ES-I3 (cell line): ENCODE measurements around the gene IL17C.

ENCODE experiments used
- H3K36me3 ChIP-seq: 2 replicates; pipeline ENCODE4 v1.6.1; 2013; ENCODE audit warnings: mild to moderate bottlenecking, low read length, control low read depth, moderate library complexity; ENCODE audit not compliant: insufficient read depth
- H3K4me1 ChIP-seq: 2 replicates; pipeline ENCODE4 v1.6.1; 2013; ENCODE audit warnings: mild to moderate bottlenecking, control low read depth, low read length; ENCODE audit not compliant: insufficient read depth
- H3K9ac ChIP-seq: 2 replicates; pipeline ENCODE4 v1.6.1; 2013; ENCODE audit warnings: low read depth, mild to moderate bottlenecking, low read length, moderate library complexity
- H3K9me3 ChIP-seq: 2 replicates; pipeline ENCODE4 v1.6.1; 2013; ENCODE audit warnings: mild to moderate bottlenecking, low read length, moderate library complexity; ENCODE audit not compliant: control insufficient read depth, insufficient read depth

The IL17C gene, protein sequence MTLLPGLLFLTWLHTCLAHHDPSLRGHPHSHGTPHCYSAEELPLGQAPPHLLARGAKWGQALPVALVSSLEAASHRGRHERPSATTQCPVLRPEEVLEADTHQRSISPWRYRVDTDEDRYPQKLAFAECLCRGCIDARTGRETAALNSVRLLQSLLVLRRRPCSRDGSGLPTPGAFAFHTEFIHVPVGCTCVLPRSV

DNA sequence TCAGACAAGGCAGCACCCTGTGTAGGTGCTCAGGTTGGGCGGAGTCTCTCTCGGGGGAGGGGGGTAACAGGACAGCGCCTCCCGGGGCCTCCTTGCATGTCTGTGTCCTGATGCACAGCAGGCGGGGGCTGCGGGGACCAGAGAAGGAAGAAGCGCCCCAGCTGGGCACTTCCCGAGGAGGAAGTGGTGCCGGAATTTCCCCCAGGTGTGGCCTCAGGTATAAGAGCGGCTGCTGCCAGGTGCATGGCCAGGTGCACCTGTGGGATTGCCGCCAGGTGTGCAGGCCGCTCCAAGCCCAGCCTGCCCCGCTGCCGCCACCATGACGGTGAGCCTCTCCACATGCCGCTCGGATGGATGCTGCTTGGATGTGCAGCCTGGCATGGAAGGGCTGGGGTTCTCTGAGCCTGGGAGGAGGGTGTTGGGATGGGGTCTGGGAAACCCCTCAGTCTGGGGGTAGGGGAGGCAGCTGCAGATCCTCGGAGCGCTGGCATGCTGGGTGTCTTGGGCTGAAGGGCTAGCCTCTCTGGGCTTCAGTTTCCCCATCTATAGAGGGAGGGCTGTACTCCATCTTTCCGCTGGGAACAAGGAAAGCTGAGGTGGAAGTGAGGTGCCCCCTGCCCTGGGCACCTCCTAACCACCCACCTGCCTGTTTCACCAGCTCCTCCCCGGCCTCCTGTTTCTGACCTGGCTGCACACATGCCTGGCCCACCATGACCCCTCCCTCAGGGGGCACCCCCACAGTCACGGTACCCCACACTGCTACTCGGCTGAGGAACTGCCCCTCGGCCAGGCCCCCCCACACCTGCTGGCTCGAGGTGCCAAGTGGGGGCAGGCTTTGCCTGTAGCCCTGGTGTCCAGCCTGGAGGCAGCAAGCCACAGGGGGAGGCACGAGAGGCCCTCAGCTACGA lies at the start of gene IL17C:
IL17C (plus strand) TSS at position 250 of the 908 bp plus-strand sequence; CDS start at position 320, 70 bp downstream.
- peaks cover 4% of the 10 kb centered on the region; the same call in 1 of the 2 replicates for H3K4me1 ChIP-seq
- no peaks in the 10 kb centered on the region for H3K9me3 ChIP-seq
- no peak within 1 kb of the TSS for H3K9ac ChIP-seq
- H3K36me3 ChIP-seq: no peaks in the 10 kb centered on the region

DNA sequence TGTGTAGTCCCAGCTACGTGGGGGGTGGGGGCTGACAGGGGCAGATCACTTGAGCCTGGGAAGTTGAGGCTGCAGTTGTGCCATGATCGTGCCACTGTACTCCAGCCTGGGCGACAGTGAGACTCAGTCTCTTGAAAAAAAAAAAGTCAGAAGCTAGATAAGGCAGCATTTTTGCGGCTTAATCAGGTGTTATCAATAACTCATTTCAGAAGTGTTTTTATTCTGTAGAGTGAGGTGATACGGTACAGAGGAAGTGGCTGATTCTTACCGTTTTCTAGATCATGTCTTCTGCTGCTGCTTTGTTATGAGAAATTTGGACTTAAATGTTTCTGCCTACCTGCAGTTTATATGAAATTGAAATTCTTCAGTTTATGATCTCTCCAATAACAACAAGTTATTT lies 49.6 kb upstream of the IL17C start:
- Histone ChIP-seq H3K4me1 (no peaks in the 10 kb centered on the region), H3K9ac (no peak overlapping the region), H3K9me3 (no peaks in the 10 kb centered on the region), H3K36me3 (peaks cover 22% of the 10 kb centered on the region)

DNA sequence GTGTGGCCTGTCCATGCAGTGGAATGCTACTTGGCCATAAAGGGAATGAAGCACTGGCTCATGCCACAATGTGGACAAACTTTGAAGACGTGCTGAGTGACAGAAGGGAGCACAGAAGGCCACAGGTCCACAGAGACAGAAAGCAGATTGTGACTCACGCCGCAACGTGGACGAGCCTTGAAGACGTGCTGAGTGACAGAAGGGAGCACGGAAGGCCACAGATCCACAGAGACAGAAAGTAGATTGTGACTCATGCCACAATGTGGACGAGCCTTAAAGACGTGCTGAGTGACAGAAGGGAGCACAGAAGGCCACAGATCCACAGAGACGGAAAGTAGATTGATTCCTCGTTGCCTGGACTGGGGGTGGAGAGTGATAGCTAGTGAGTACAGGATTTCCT lies 48.9 kb upstream of the IL17C start:
- no peaks in the 10 kb centered on the region for H3K9me3 ChIP-seq
- H3K4me1 ChIP-seq: no peaks in the 10 kb centered on the region
- H3K36me3 ChIP-seq: peaks cover 22% of the 10 kb centered on the region
- H3K9ac ChIP-seq: no peak overlapping the region

DNA sequence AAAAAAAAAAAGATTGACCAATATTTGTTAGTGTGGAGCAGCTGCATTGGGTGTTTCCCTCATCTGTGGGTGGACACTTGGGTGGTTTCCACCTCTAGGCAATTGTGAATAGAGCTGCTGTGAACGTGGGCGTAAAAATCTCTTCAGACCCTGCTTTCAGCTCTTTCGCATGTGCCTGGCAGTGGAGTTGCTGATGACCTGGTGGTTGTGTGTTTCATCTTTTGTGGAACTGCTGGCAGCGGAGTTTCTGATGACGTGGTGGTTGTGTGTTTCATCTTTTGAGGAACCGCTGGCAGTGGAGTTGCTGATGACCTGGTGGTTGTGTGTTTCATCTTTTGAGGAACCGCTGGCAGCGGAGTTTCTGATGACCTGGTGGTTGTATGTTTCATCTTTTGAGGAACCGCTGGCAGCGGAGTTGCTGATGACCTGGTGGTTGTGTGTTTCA lies 46.8 kb upstream of the IL17C start:
- H3K9ac ChIP-seq: no peak overlapping the region
- peaks cover 15% of the 10 kb centered on the region for H3K36me3 ChIP-seq
- H3K4me1 ChIP-seq: no peaks in the 10 kb centered on the region
- H3K9me3 ChIP-seq: no peaks in the 10 kb centered on the region

DNA sequence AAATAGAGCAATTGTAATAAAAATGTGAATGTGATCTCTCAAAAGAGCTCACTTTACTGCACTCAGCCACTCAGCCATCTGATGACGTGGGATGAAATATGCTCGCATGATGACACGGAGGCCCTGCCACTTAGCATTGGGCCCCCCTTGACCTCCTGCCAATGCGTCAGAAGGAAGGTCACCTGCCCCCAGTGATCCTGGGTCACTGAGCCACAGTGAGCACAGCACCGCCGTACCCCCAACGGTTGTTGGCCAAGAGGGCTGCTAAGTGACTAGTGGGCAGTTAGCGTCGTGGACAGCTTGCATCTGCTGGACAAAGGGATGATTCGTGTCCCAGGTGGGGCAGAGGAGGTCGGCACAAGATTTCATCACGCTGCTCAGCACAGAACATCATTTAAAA lies 45.3 kb upstream of the IL17C start:
- Histone ChIP-seq H3K4me1 (no peaks in the 10 kb centered on the region), H3K36me3 (peaks cover 10% of the 10 kb centered on the region), H3K9me3 (no peaks in the 10 kb centered on the region), H3K9ac (no peak overlapping the region)

DNA sequence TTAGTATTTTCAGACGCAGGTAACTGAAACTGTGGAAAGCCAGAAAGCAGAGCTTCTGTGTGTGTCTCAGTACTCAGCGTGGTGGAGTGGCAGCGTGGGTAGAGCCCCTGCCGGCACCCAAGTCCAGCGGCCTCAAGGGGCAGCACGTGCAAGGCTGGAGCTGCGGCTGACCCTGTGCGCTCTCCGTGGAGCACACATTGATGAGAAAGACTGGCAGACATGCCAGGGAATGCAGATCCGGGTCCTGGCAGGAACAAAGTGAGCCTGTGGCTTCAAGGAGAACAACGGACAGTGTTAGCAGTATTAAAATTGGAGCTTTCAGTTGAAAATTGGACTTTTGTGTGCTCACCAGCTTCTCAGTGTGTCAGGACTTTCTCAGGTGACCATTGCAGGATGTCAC lies 44.9 kb upstream of the IL17C start:
- no peak overlapping the region for H3K9ac ChIP-seq
- H3K4me1 ChIP-seq: no peaks in the 10 kb centered on the region
- no peaks in the 10 kb centered on the region for H3K9me3 ChIP-seq
- H3K36me3 ChIP-seq: peaks cover 10% of the 10 kb centered on the region

DNA sequence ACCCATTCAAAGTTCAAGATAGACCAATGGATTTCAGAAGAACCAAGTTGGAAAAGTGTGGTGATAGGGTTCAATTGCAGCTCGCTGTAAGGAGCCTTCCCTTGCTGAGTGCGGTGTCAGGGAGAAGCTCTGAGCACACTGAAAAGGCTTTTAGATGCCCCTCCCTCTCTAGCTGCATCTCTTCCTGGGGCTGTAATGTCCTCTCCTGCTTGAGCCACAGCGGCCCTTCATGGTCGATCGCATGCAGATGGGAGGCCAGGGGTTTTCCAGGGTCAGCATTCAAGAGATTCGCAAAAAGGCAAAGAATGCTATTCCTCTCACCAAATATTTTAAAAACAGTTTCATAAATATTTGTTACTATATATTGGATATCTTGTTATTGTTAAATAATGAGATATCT lies 44.5 kb upstream of the IL17C start:
- Histone ChIP-seq H3K4me1 (no peaks in the 10 kb centered on the region), H3K9me3 (no peaks in the 10 kb centered on the region), H3K36me3 (peaks cover 9% of the 10 kb centered on the region), H3K9ac (no peak overlapping the region)

DNA sequence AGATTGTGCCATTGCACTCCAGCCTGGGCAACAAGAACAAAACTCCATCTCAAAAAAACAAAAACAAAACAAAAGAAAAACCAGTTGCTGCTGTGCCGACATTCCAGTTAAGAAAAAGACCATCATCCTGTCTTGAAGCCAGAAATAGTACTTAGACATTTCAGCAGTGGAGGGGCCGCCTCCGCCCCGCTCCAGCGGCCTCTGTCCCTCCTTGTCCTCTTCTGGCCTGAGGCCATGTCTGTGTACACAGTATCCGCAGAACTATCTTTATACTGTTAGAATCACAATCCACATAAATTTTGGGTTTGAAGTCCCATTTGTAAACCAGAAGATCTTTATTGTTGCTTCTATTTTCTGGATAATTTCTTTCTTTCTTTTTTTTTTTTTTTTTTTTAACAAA lies 43.3 kb upstream of the IL17C start:
- H3K36me3 ChIP-seq: peaks cover 12% of the 10 kb centered on the region; the same call in 1 of the 2 replicates
- no peak overlapping the region for H3K9ac ChIP-seq
- H3K9me3 ChIP-seq: no peaks in the 10 kb centered on the region
- no peaks in the 10 kb centered on the region for H3K4me1 ChIP-seq

DNA sequence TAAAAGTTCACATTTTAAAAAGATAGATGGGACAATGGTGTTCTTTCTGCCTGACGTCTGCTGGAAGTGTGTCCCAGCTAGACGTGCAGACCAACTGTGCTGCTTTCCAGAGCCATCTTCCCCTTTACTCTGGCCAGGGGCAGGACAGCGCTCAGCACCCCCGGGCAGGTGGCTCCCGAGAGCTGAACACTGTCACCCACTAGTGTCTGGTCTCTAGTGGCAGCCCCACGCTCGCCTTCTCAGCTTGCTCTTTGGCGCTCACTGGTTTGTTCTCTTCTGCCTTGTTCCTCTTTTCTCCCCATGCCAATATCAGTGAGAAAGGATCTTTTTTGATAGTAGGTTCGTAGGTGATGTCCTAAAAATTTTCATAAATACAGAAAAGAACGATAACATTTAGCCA lies 42.5 kb upstream of the IL17C start:
- no peaks in the 10 kb centered on the region for H3K9me3 ChIP-seq
- H3K9ac ChIP-seq: no peak overlapping the region
- H3K4me1 ChIP-seq: no peaks in the 10 kb centered on the region
- H3K36me3 ChIP-seq: peaks cover 17% of the 10 kb centered on the region

DNA sequence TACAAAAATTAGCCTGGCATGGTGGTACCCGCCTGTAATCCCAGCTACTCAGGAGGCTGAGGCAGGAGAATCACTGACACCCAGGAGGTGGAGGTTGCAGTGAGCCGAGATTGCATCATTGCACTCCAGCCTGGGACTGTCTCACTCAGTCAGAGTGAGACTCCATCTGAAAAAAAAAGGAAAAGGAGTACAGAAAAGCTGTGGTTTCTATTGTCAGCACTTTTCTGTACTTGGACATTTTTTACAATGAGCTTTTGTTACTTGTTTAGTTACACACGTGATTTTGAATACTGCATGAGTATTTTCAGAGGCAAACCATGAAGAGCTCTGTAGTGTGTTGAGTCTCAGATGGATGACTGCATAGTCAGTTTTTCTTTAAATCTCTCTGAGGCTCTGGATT lies 41.9 kb upstream of the IL17C start:
- Histone ChIP-seq H3K9ac (no peak overlapping the region), H3K9me3 (no peaks in the 10 kb centered on the region), H3K4me1 (no peaks in the 10 kb centered on the region), H3K36me3 (peaks cover 19% of the 10 kb centered on the region)

DNA sequence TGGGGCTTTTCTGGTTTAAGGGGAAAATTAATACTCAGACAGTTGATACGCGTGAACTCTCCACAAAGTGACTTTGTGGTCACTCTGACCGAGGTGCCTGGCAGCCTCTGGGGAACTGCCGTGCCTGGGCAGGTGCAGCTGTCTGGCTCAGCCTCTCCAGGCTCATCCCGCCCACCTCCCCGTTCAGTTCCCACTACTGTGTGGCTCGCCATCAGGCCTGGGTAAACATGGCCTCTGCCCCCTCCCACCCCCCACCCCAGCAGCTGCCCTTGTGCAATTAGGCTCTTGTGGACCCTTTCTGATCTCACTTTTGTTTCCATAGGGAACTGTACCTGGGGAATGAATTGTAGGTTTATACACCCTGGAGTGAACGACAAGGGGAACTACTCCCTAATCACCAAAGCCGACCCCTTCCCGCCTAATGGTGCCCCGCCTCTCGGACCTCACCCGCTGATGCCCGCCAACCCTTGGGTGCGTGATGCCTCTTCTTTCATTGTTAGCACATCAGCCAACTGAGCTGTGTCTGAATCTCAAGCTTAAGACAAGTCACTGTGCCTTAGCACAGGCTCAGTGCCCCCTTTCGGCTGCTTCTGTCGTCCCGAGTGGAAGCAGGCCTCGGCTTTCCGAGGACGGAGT lies 40.4 kb upstream of the IL17C start:
- no peaks in the 10 kb centered on the region for H3K9me3 ChIP-seq
- no peak overlapping the region for H3K9ac ChIP-seq
- H3K4me1 ChIP-seq: no peaks in the 10 kb centered on the region
- peaks cover 19% of the 10 kb centered on the region for H3K36me3 ChIP-seq

DNA sequence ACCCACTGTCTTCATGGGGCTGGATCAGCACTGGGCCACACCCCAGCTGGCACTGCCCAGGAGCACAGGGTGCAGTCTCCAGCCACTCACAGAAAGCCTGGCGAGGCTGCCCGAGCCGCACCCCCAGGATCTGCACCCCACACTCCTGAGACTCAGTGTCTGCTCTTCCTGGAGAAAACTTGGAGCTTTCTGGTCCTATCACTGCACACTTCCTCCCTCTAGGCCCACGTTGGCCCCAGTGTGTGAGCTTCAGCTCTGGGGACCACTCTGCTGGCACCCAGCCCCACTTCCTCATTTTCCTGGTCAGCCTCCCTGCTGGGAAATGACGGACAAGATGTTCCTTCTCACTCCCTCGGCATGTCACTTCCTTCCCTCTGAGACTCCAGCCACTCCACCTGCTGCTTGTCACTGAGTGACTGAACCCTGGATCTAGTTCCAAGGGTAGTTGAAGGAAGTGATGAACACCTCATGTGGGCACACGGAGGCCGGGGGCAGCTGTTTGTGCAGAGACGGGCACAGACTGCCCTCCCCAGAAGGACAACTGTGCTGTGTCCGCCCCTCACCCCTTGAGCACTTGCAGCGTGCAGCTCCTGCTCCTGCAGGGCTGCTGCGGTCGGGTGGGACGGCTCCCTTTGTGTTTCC lies 39.2 kb upstream of the IL17C start:
- H3K9me3 ChIP-seq: no peaks in the 10 kb centered on the region
- H3K4me1 ChIP-seq: no peaks in the 10 kb centered on the region
- peaks cover 19% of the 10 kb centered on the region for H3K36me3 ChIP-seq
- no peak overlapping the region for H3K9ac ChIP-seq

DNA sequence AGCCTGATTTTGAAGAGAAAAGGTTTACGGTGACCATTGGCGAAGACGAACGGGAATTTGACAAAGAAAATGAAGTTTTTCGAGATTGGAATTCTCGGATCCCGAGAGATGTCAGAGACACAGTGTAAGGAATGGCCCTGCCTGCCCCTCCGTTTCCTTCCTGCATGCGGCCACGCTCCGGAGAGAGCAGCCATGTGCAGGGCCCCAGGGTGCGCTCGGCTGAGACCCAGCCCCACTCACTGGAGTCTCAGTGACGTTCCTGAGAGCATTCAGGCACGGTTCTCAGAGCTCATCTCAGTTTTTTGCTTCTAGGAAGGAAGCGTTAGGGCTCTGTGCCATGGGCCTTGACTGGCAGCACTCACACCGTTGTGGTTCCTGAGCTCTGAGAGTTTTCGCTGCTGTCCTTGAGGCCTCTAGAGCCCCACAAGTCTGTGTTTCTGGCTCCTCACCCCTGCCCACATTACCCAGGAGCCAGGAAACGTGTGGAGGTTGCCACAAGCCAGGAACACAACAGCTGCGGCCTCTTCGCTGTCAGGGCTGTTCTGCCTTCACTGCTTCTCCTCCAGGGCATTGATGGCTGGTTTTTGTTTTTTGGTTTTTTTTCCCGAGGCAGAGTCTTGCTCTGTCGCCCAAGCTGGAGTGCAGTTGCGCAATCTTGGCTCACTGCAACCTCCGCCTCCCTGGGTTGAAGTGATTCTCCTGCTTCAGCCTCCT lies 38.4 kb upstream of the IL17C start:
- H3K36me3 ChIP-seq: peaks cover 19% of the 10 kb centered on the region
- no peak overlapping the region for H3K9ac ChIP-seq
- no peaks in the 10 kb centered on the region for H3K4me1 ChIP-seq
- H3K9me3 ChIP-seq: no peaks in the 10 kb centered on the region

DNA sequence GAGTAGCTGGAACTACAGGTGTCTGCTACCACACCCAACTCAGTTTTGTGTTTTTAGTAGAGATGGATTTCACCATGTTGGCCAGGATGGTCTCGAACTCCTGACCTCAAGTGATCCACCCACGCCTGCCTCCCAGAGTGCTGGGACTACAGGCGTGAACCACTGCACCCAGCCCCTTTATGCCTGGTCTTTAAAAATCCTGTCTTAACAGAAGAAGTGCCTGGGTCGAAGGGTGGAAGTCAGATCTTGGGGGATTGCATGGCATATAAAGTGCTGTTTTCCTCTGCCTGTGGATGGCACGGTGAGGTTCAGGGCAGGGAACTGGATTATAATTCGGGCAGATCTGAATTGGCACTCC lies 37.9 kb upstream of the IL17C start:
- no peaks in the 10 kb centered on the region for H3K9me3 ChIP-seq
- H3K4me1 ChIP-seq: no peaks in the 10 kb centered on the region
- peaks cover 19% of the 10 kb centered on the region for H3K36me3 ChIP-seq
- H3K9ac ChIP-seq: no peak overlapping the region
